CD4-positive, alpha-beta T cell treated with Interferon gamma for 1 hour (primary cell): ENCODE measurements around the gene B3GNT5.

ENCODE experiments used
- DNase-seq: peaks from one replicate; pipeline ENCODE4 v3.0.0-alpha.2; 2020

Gene B3GNT5

GRCh38 chr3:183230826-183231225 lies 22.2 kb upstream of the B3GNT5 start:
- no peak for DNase-seq

- DNase-seq = no peak
Measured at GRCh38 chr3:183233966-183234365, 19.1 kb upstream of the B3GNT5 start.

- no peak for DNase-seq
Measured at GRCh38 chr3:183239046-183239445, 14.0 kb upstream of the B3GNT5 start.

- no peak for DNase-seq
Measured at GRCh38 chr3:183242431-183242830, 10.6 kb upstream of the B3GNT5 start.

GRCh38 chr3:183244219-183244618 lies 8.8 kb upstream of the B3GNT5 start:
- DNase-seq = peak; percentile 58

GRCh38 chr3:183244981-183245476 lies 8.0 kb upstream of the B3GNT5 start:
- no peak for DNase-seq

- DNase-seq = no peak
Measured at GRCh38 chr3:183247011-183247589, 6.0 kb upstream of the B3GNT5 start.

- DNase-seq = no peak
Measured at GRCh38 chr3:183249006-183249718, 3.9 kb upstream of the B3GNT5 start.

GRCh38 chr3:183252118-183252782 lies 803 bp upstream of the B3GNT5 start:
- no peak for DNase-seq

- DNase-seq = peak; percentile 35
Measured at GRCh38 chr3:183253528-183254486, 754 bp downstream of the B3GNT5 start.

- DNase-seq = peak; percentile 5
Measured at GRCh38 chr3:183254487-183255347, 1.7 kb downstream of the B3GNT5 start.

GRCh38 chr3:183255348-183255730 lies 2.3 kb downstream of the B3GNT5 start:
- no peak for DNase-seq

GRCh38 chr3:183259087-183259486 lies 6.0 kb downstream of the B3GNT5 start:
- DNase-seq = no peak

GRCh38 chr3:183259621-183260020 lies 6.6 kb downstream of the B3GNT5 start:
- no peak for DNase-seq

- DNase-seq = peak; percentile 28
Measured at GRCh38 chr3:183260167-183260904, 7.3 kb downstream of the B3GNT5 start.

- no peak for DNase-seq
Measured at GRCh38 chr3:183261151-183261724, 8.2 kb downstream of the B3GNT5 start.

- no peak for DNase-seq
Measured at GRCh38 chr3:183262875-183263378, 9.9 kb downstream of the B3GNT5 start.

GRCh38 chr3:183264268-183264667 lies 11.2 kb downstream of the B3GNT5 start:
- DNase-seq = no peak

- DNase-seq = peak; percentile 16
Measured at GRCh38 chr3:183265157-183265642, 12.1 kb downstream of the B3GNT5 start.

- peak; percentile 4 for DNase-seq
Measured at GRCh38 chr3:183265834-183266417, 12.9 kb downstream of the B3GNT5 start.
